ENCODE measurements around the gene CDH23. TPM values are rescaled to one million over a fixed set of nuclear protein-coding genes. Genes with fewer than 3 reads are reported as not detected.

The CDH23 gene
- total RNA-seq, 1 experiment from 2014 or later, result not detected

- no peaks in the 10 kb centered on the region for H3F3A ChIP-seq (ENCODE audit: low read length, unreplicated experiment)
- H3K4me2 ChIP-seq (ENCODE audit: low read length), result no peak overlapping the region
- H2AFZ ChIP-seq (ENCODE audit: low read length), result no peak overlapping the region
- no peak for ATAC-seq
- peaks cover 25% of the 10 kb centered on the region for H3K4me1 ChIP-seq (ENCODE audit: insufficient read depth, low read length)
- H3K27ac ChIP-seq (ENCODE audit: low read length), result no peak overlapping the region
- ChIA-PET CTCF (no interaction called here), POLR2A (ENCODE audit: unreplicated experiment) (no interaction called here)
- no peak for DNase-seq
- no peaks in the 10 kb centered on the region for H3K36me3 ChIP-seq (ENCODE audit: low read depth, low read length)
- H4K20me1 ChIP-seq (ENCODE audit: low read length), result no peaks in the 10 kb centered on the region
- H3K79me2 ChIP-seq (ENCODE audit: low read length), result no peaks in the 10 kb centered on the region
- no TSS peak for BruUV-seq (replicated peaks)
- H3K9ac ChIP-seq (ENCODE audit: low read length), result no peak overlapping the region
- H3K27me3 ChIP-seq (ENCODE audit: low read length), result no peaks in the 10 kb centered on the region
- H3K4me3 ChIP-seq (ENCODE audit: low read length), result no peak overlapping the region
- no peaks in the 10 kb centered on the region for H3K9me2 ChIP-seq (replicated peaks; ENCODE audit: low read length)
- intact Hi-C loops (cut with micrococcal nuclease), result no loop called here
- no peak for TF ChIP-seq EZH2phosphoT487 (IDR thresholded peaks at IDR 0.05; ENCODE audit: borderline replicate concordance, low read length)
- TF ChIP-seq CTCF (conservative IDR thresholded peaks at IDR 0.05; ENCODE audit: low read depth, low read length), result no peak
- TF ChIP-seq EZH2 (IDR thresholded peaks at IDR 0.05; ENCODE audit: low read length, unreplicated experiment), result no peak
- H3K9me3 ChIP-seq (ENCODE audit: low read length), result no peaks in the 10 kb centered on the region
These were observed 365.6 kb downstream of the CDH23 start for GRCh38 chr10:71762324-71762723.

DNA sequence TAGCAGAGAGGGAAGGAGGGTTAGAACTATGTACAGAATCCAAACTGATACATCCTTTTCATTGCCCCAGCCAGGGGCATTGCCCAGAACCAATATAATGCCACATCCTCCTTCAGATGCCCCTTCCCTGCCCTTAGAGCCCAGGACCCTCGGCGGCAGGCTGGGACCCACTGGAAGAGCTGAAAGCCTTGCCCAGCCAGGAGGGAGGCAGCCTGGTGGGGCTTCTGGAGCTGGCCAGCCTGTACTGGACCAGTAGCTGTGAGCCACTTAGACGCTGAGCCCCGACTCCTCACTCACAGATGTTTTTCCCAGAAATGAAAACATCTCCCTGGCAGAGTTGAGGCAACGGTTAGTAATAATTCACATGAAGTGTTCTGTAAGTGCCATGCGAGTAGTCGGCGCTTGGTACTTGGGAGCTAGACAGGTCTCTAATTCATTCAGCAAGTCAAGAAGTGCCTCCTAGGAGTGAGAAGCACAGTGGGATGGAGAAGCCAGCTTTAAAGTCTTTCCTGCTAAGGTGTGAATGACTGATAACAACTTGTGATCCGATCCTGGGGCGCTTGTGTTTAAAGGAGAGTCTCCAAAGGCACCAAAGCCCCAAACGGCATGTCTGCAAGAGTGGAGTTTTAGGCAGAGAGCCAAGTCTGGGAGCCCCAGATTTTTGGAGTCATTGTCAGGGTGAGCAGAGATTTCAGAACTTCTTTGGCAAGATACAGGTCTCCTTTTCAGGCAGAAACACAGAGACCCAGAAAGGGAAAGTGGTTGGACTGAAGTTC is 366.8 kb downstream of the CDH23 start:
- no peak for ATAC-seq
- H3K79me2 ChIP-seq (ENCODE audit: low read length), result no peaks in the 10 kb centered on the region
- no peak overlapping the region for H3K9ac ChIP-seq (ENCODE audit: low read length)
- H3F3A ChIP-seq (ENCODE audit: low read length, unreplicated experiment), result no peaks in the 10 kb centered on the region
- CTCF ChIA-PET, result no interaction called here
- H4K20me1 ChIP-seq (ENCODE audit: low read length), result no peaks in the 10 kb centered on the region
- H3K36me3 ChIP-seq (ENCODE audit: low read depth, low read length), result no peaks in the 10 kb centered on the region
- no peaks in the 10 kb centered on the region for H3K9me3 ChIP-seq (ENCODE audit: low read length)
- no peaks in the 10 kb centered on the region for H3K9me2 ChIP-seq (replicated peaks; ENCODE audit: low read length)
- H2AFZ ChIP-seq (ENCODE audit: low read length), result no peak overlapping the region
- POLR2A ChIA-PET (ENCODE audit: unreplicated experiment), result no interaction called here
- no peak overlapping the region for H3K27ac ChIP-seq (ENCODE audit: low read length)
- H3K4me3 ChIP-seq (ENCODE audit: low read length), result no peak overlapping the region
- intact Hi-C loops (cut with micrococcal nuclease), result no loop called here
- BruUV-seq (replicated peaks), result no TSS peak
- H3K4me2 ChIP-seq (ENCODE audit: low read length), result no peak overlapping the region
- peaks cover 32% of the 10 kb centered on the region for H3K4me1 ChIP-seq (ENCODE audit: insufficient read depth, low read length)
- no peaks in the 10 kb centered on the region for H3K27me3 ChIP-seq (ENCODE audit: low read length)
- DNase-seq, result no peak
- TF ChIP-seq CTCF (conservative IDR thresholded peaks at IDR 0.05; ENCODE audit: low read depth, low read length), result no peak
- TF ChIP-seq EZH2 (IDR thresholded peaks at IDR 0.05; ENCODE audit: low read length, unreplicated experiment), result no peak
- TF ChIP-seq EZH2phosphoT487 (IDR thresholded peaks at IDR 0.05; ENCODE audit: borderline replicate concordance, low read length), result no peak
